SU-DHL-6 (cell line): ENCODE results near the gene GNB5.
A peak's percentile ranks its signal among the peaks of the same experiment; 100 is the strongest.

Source experiments
- H2AFZ ChIP-seq: fragments of 200-600 bp; sonication (generic); 2 replicates; pipeline ENCODE4 v1.6.1; 2014; ENCODE audit warnings: low read depth, mild to moderate bottlenecking, moderate library complexity, mixed read lengths, antibody characterized with exemption, low read length; ENCODE audit not compliant: severe bottlenecking
- H3F3A ChIP-seq: fragments of 200-600 bp; shearing (Covaris generic); 2 replicates; pipeline ENCODE4 v1.6.0; 2016; ENCODE audit warnings: antibody characterized with exemption, mild to moderate bottlenecking; ENCODE audit not compliant: insufficient read depth
- H3K27ac ChIP-seq: fragments of 200-600 bp; sonication (generic); 2 replicates; pipeline ENCODE4 v1.5.1; 2016; ENCODE audit warnings: low read depth, mild to moderate bottlenecking, low read length, moderate library complexity, mixed read lengths
- H3K27me3 ChIP-seq: fragments of 200-600 bp; sonication (generic), shearing (Covaris generic); 2 replicates; pipeline ENCODE4 v1.6.0; 2014; ENCODE audit warnings: mild to moderate bottlenecking, low read length
- H3K36me3 ChIP-seq: fragments of 200-600 bp; sonication (generic); 2 replicates; pipeline ENCODE4 v1.6.1; 2014; ENCODE audit warnings: mild to moderate bottlenecking, low read length, mixed read lengths
- H3K4me2 ChIP-seq: fragments of 300-600, 200-600 bp; shearing (Covaris generic), sonication (generic); 2 replicates; pipeline ENCODE4 v1.6.0; 2014; ENCODE audit warnings: low read length, low read depth, mild to moderate bottlenecking; ENCODE audit not compliant: poor library complexity, severe bottlenecking
- H3K4me3 ChIP-seq: fragments of 200-600 bp; sonication (generic); 2 replicates; pipeline ENCODE4 v1.5.1; 2014; ENCODE audit warnings: antibody characterized with exemption, low read length, mild to moderate bottlenecking, mixed read lengths; ENCODE audit not compliant: insufficient read depth, poor library complexity, severe bottlenecking
- H3K79me2 ChIP-seq: fragments of 200-600 bp; sonication (generic); 2 replicates; pipeline ENCODE4 v1.6.1; 2014; ENCODE audit warnings: mild to moderate bottlenecking, low read length, moderate library complexity; ENCODE audit not compliant: insufficient read depth
- H3K9ac ChIP-seq: fragments of 200-600 bp; sonication (generic); 2 replicates; pipeline ENCODE4 v1.7.0; 2014; ENCODE audit warnings: mild to moderate bottlenecking, low read length
- H3K9me2 ChIP-seq: fragments of 200-600 bp; sonication (generic); replicated peaks from 2 replicates; pipeline ENCODE4 v1.6.1; 2014; ENCODE audit warnings: low read length; ENCODE audit not compliant: insufficient read depth
- H3K9me3 ChIP-seq: fragments of 200-600 bp; sonication (generic); 2 replicates; pipeline ENCODE4 v1.6.1; 2014; ENCODE audit warnings: low read length, mixed read lengths; ENCODE audit not compliant: insufficient read depth
- H4K20me1 ChIP-seq: fragments of 200-600 bp; sonication (generic); 2 replicates; pipeline ENCODE4 v1.6.1; 2014; ENCODE audit warnings: low read depth, mild to moderate bottlenecking, antibody characterized with exemption, low read length, moderate library complexity, mixed read lengths
- CTCF ChIP-seq: fragments of 200-600 bp; sonication (generic); IDR thresholded peaks from one replicate; pipeline ENCODE4 v1.5.1; 2017; ENCODE audit warnings: antibody characterized with exemption, mild to moderate bottlenecking, low read length, moderate library complexity; ENCODE audit not compliant: insufficient read depth, poor library complexity, severe bottlenecking
- EZH2phosphoT487 ChIP-seq: fragments of 200-600 bp; sonication (generic), shearing (Covaris generic); conservative IDR thresholded peaks from 2 replicates; pipeline ENCODE4 v1.6.1; 2018; ENCODE audit warnings: mild to moderate bottlenecking, antibody characterized with exemption, low read length, moderate library complexity, mixed read lengths

The GNB5 gene

GRCh38 chr15:52218371-52218770, 27.2 kb upstream of the GNB5 start:
- no peak overlapping the region for H3K4me3 ChIP-seq
- no peaks in the 10 kb centered on the region for H3K9me2 ChIP-seq
- H3K4me2 ChIP-seq: no peak overlapping the region
- H2AFZ ChIP-seq: no peak overlapping the region
- no peaks in the 10 kb centered on the region for H3K36me3 ChIP-seq
- no peaks in the 10 kb centered on the region for H4K20me1 ChIP-seq
- H3K27ac ChIP-seq: peak overlapping the region; percentile 46
- H3K9me3 ChIP-seq: no peaks in the 10 kb centered on the region
- peaks cover 44% of the 10 kb centered on the region for H3F3A ChIP-seq
- H3K79me2 ChIP-seq: peaks cover 12% of the 10 kb centered on the region
- H3K9ac ChIP-seq: no peak overlapping the region
- no peak for TF ChIP-seq CTCF
- TF ChIP-seq EZH2phosphoT487: no peak
- H3K27me3 ChIP-seq: no peaks in the 10 kb centered on the region

GRCh38 chr15:52217186-52217585, 26.0 kb upstream of the GNB5 start:
- no peaks in the 10 kb centered on the region for H3K36me3 ChIP-seq
- H3K9ac ChIP-seq: peak overlapping the region; percentile 13; the same call in 1 of the 2 replicates
- no peak for TF ChIP-seq EZH2phosphoT487
- TF ChIP-seq CTCF: peak; percentile 91
- no peak overlapping the region for H3K4me3 ChIP-seq
- H3K4me2 ChIP-seq: peak overlapping the region; percentile 13
- no peaks in the 10 kb centered on the region for H3K9me3 ChIP-seq
- H3K27ac ChIP-seq: peak overlapping the region; percentile 46
- H4K20me1 ChIP-seq: no peaks in the 10 kb centered on the region
- peaks cover 4% of the 10 kb centered on the region for H3K79me2 ChIP-seq
- peaks cover 34% of the 10 kb centered on the region for H3F3A ChIP-seq
- peak overlapping the region; percentile 24 for H2AFZ ChIP-seq
- H3K27me3 ChIP-seq: no peaks in the 10 kb centered on the region
- H3K9me2 ChIP-seq: no peaks in the 10 kb centered on the region

DNA sequence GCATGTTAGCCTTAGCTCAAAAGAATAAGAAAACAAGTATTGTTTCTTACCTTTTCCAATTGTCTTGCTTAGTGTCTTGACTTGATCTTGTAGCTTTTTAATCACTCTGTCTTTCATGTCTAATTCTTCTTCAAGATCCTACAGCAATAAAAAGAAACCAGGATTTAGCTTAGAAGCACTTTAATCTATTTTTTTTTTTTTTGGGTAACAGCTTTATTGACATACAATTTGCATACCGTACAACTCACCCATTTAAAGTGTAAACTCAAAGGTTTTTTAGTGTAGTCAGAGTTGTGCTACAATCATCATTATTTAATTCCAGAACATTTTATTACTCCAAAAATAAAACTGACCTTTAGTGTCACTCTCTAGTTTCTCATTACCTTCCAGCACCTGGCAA, 23.4 kb upstream of the GNB5 start:
- H3K9me2 ChIP-seq: no peaks in the 10 kb centered on the region
- no peak for TF ChIP-seq EZH2phosphoT487
- TF ChIP-seq CTCF: no peak
- H3K9ac ChIP-seq: no peak overlapping the region
- no peak overlapping the region for H2AFZ ChIP-seq
- H3K9me3 ChIP-seq: no peaks in the 10 kb centered on the region
- no peak overlapping the region for H3K4me3 ChIP-seq
- no peaks in the 10 kb centered on the region for H4K20me1 ChIP-seq
- H3K27ac ChIP-seq: no peak overlapping the region
- no peak overlapping the region for H3K4me2 ChIP-seq
- H3K79me2 ChIP-seq: no peaks in the 10 kb centered on the region
- peaks cover 10% of the 10 kb centered on the region; the same call in 1 of the 2 replicates for H3F3A ChIP-seq
- H3K36me3 ChIP-seq: no peaks in the 10 kb centered on the region
- no peaks in the 10 kb centered on the region for H3K27me3 ChIP-seq
